AG09319 (cell line): ENCODE measurements around the gene NAPEPLD.
A peak's percentile ranks its signal among the peaks of the same experiment; 100 is the strongest.
"Not testable (repeated sequence)": the region's sequence is repeated elsewhere in the genome, so short reads cannot be mapped to it uniquely, and the experiment has no call there.

Experiments
- DNase-seq: peaks from one replicate; pipeline ENCODE4 v3.0.0-alpha.2; 2010; ENCODE audit warnings: low read depth; ENCODE audit errors: extremely low read depth
- TF ChIP-seq, protein P1 (sequence below): IDR thresholded peaks from 2 replicates; pipeline ENCODE4 v1.5.1; 2011; ENCODE audit warnings: low read depth, mild to moderate bottlenecking, inconsistent platforms, low read length, moderate library complexity

Gene NAPEPLD

GRCh38 chr7:103079836-103080235 lies 69.1 kb downstream of the NAPEPLD start:
- DNase-seq, result no peak
- TF ChIP-seq, protein P1, sequence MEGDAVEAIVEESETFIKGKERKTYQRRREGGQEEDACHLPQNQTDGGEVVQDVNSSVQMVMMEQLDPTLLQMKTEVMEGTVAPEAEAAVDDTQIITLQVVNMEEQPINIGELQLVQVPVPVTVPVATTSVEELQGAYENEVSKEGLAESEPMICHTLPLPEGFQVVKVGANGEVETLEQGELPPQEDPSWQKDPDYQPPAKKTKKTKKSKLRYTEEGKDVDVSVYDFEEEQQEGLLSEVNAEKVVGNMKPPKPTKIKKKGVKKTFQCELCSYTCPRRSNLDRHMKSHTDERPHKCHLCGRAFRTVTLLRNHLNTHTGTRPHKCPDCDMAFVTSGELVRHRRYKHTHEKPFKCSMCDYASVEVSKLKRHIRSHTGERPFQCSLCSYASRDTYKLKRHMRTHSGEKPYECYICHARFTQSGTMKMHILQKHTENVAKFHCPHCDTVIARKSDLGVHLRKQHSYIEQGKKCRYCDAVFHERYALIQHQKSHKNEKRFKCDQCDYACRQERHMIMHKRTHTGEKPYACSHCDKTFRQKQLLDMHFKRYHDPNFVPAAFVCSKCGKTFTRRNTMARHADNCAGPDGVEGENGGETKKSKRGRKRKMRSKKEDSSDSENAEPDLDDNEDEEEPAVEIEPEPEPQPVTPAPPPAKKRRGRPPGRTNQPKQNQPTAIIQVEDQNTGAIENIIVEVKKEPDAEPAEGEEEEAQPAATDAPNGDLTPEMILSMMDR, result no peak

DNA sequence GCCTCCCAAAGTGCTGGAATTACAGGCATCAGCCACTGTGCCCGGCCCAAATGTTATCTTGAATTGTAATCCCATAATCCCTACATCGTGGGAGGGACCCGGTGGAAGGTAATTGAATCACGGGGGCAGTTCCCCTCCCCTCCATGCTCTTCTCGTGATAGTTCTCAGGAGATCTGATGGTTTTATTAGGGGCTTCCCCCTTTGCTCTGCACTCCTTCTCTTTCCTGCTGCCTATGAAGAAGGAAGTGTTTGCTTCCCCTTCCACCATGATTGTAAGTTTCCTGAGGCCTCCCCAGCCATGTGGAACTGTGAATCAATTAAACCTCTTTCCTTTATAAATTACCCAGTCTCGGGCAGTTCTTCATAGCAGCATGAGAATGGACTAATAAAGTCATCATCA lies 70.7 kb downstream of the NAPEPLD start:
- DNase-seq, result not testable (repeated sequence)

GRCh38 chr7:103077318-103077717 lies 71.6 kb downstream of the NAPEPLD start:
- DNase-seq, result no peak
- TF ChIP-seq, protein P1, result no peak

- DNase-seq, result no peak
Measured at GRCh38 chr7:103076764-103077163, 72.1 kb downstream of the NAPEPLD start.

DNA sequence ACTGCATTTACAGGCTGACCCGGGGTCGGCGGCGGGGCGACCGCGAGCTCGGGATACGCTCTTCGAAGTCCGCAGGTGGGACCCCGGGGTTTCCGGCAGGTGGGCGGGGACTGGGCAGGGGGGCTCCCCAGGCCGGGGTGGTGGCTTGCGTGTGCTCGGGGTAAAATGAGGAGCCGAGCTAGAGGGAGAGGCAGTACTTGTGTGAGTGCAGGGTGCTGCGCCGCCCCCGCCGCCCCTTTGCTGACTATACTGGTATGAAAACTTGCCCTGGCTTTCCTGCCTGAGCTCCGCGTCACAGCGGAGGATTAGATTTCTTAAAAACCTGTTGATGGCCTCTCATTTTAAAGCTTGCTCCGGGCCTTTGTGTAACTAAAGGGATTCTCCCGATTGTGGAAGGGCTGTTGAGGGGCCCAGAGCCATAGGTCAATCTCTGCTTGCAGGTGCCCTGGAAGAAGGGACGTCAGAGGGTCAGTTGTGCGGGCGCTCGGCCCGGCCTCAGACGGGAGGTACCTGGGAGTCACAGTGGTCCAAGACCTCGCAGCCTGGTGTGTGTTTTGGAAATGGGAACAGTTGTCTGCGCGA lies 73.5 kb downstream of the NAPEPLD start:
- peak; percentile 16 for DNase-seq
- TF ChIP-seq, protein P1, result no peak

More at GRCh38 chr7:103076764-103077163, 72.1 kb downstream of the NAPEPLD start:
- TF ChIP-seq, protein P1, result no peak

GRCh38 chr7:103074519-103075336 lies 74.2 kb downstream of the NAPEPLD start, which contains the start of the genes ARMC10 and FBXL13:
Gene ARMC10 (plus strand): TSS chr7:103075140. CDS start chr7:103075273, 133 bp downstream.
Gene FBXL13 (minus strand): TSS chr7:103074796.
- DNase-seq, result peak; percentile 60
- TF ChIP-seq, protein P1, result peak; percentile 1

GRCh38 chr7:103073989-103074518 lies 74.8 kb downstream of the NAPEPLD start:
- TF ChIP-seq, protein P1, result no peak
- no peak for DNase-seq
